Stimulated activated naive CD8-positive, alpha-beta T cell treated with anti-CD3 and anti-CD28 coated beads, Interleukin-15, Interleukin-2, amounts not matched to agents 100 ng/mL and 50 ng/mL, for 24 hours (primary cell): Measurements from ENCODE around the gene HDAC5.

Experiments used
- H3K27ac Mint-ChIP-seq: one replicate; pipeline ENCODE4 v1.8.0; 2021; ENCODE audit warnings: mild to moderate bottlenecking, mixed read lengths
- H3K27me3 Mint-ChIP-seq: one replicate; pipeline ENCODE4 v1.8.0; 2021; ENCODE audit warnings: mixed read lengths
- H3K36me3 Mint-ChIP-seq: one replicate; pipeline ENCODE4 v1.8.0; 2021; ENCODE audit warnings: low read depth, mixed read lengths
- H3K4me1 Mint-ChIP-seq: one replicate; pipeline ENCODE4 v1.8.0; 2021; ENCODE audit warnings: low read depth, mixed read lengths
- H3K4me3 Mint-ChIP-seq: one replicate; pipeline ENCODE4 v1.8.0; 2021; ENCODE audit warnings: mild to moderate bottlenecking, mixed read lengths
- H3K9me3 Mint-ChIP-seq: one replicate; pipeline ENCODE4 v1.8.0; 2021; ENCODE audit warnings: mixed read lengths

Gene HDAC5

DNA sequence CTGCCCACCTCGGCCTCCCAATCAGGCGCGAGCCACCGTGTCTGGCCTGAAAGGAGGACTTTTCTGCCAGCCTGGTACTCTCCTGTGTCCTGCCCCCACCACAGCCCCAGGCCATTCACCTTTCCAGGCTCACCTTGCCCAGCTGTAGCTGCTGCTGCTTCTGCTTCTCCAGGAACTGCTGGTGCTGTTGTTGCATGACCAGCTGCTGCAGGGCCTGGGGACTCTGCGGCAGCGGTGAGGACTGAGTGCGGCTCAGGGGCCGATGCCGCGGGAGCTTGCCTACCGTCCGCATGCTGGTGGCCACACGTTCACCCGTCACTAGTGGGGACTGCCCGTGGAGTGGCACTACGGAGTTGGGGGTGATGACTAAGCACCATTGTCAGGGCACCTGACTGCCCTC lies 35.2 kb downstream of the HDAC5 start:
- Mint-ChIP-seq H3K9me3 (no peaks in the 10 kb centered on the region), H3K27ac (no peak overlapping the region)

GRCh38 chr17:44087319-44087718 lies 36.1 kb downstream of the HDAC5 start:
- Mint-ChIP-seq H3K4me1 (peaks cover 16% of the 10 kb centered on the region), H3K4me3 (no peak overlapping the region), H3K27ac (peak overlapping the region; percentile 1), H3K9me3 (no peaks in the 10 kb centered on the region), H3K36me3 (peaks cover 7% of the 10 kb centered on the region), H3K27me3 (no peaks in the 10 kb centered on the region)

More for the DNA sequence above, 35.2 kb downstream of the HDAC5 start:
- Mint-ChIP-seq H3K4me1 (peaks cover 16% of the 10 kb centered on the region), H3K36me3 (peaks cover 7% of the 10 kb centered on the region), H3K27me3 (no peaks in the 10 kb centered on the region), H3K4me3 (no peak overlapping the region)

GRCh38 chr17:44086364-44087311 lies 36.8 kb downstream of the HDAC5 start:
- no peaks in the 10 kb centered on the region for H3K9me3 Mint-ChIP-seq

DNA sequence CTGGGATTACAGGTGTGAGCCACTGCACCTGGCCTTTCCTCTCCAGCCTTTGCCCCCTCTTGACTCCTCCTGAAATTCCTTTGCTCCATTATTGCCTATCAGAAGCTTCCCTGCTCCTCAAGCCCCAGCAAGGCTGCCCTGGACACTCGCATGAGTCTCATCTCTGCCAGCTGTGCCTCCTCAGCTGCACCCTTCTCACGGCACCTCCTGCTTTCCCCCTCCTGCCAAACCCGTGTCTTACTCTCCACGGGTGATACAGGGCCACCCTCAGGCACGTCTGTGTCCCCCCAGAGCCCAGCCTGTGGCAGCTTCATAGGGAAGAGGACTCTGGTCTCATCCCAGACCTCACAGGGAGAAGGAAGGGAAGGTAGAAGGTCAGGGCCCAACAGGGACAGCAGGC lies 37.5 kb downstream of the HDAC5 start:
- H3K4me1 Mint-ChIP-seq, result peaks cover 18% of the 10 kb centered on the region
- no peaks in the 10 kb centered on the region for H3K27me3 Mint-ChIP-seq
- peaks cover 10% of the 10 kb centered on the region for H3K36me3 Mint-ChIP-seq

More at GRCh38 chr17:44086364-44087311, 36.8 kb downstream of the HDAC5 start:
- peaks cover 10% of the 10 kb centered on the region for H3K36me3 Mint-ChIP-seq
- no peaks in the 10 kb centered on the region for H3K27me3 Mint-ChIP-seq
- peaks cover 16% of the 10 kb centered on the region for H3K4me1 Mint-ChIP-seq
- no peak overlapping the region for H3K27ac Mint-ChIP-seq
- no peak overlapping the region for H3K4me3 Mint-ChIP-seq

DNA sequence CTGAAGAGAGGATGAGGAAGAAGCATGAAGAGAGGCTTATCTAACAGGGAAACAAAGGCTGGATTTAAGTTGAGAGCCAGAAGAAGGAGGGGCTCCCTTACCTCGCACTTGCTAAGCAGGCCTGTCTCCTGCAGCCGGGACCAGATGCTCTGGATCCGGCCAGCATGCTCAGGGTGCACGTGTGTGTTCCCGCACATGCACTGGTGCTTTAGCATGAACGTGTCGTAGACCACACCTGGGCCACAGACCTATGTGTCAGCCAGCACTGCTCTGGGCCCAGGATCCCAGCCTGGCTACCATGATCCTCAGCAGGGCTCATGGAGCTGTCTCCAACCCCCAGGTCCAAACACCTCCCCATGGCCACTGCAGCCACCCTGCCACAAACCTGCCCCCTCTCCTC lies 38.5 kb downstream of the HDAC5 start:
- Mint-ChIP-seq H3K4me1 (peaks cover 19% of the 10 kb centered on the region), H3K27me3 (no peaks in the 10 kb centered on the region), H3K9me3 (no peaks in the 10 kb centered on the region), H3K36me3 (peaks cover 10% of the 10 kb centered on the region), H3K4me3 (no peak overlapping the region), H3K27ac (no peak overlapping the region)

More for the DNA sequence above, 37.5 kb downstream of the HDAC5 start:
- no peak overlapping the region for H3K4me3 Mint-ChIP-seq
- peak overlapping the region; percentile 6 for H3K27ac Mint-ChIP-seq
- no peaks in the 10 kb centered on the region for H3K9me3 Mint-ChIP-seq

DNA sequence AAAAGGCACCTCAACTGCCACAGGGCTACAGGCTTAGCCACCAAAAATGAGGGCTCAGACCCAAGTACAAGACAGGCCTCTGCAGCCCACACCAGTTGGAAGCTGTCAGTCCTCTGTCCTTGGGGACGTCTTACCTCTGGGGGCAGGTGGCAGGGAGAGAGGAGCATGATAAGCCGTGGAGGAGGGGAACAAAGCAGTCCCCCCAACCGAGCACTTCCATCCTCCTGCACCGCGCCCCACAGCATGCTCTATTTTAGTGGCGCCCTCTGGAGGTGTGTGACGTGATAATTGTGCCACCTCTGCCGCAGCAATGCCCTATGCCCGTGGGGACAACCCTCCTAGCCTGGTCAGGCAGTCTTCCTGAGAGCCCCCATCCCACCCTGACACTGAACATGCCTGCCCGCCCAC lies 39.3 kb downstream of the HDAC5 start:
- peaks cover 19% of the 10 kb centered on the region for H3K4me1 Mint-ChIP-seq
- H3K27me3 Mint-ChIP-seq, result no peaks in the 10 kb centered on the region
- peaks cover 11% of the 10 kb centered on the region for H3K36me3 Mint-ChIP-seq
- H3K4me3 Mint-ChIP-seq, result no peak overlapping the region
- H3K9me3 Mint-ChIP-seq, result no peaks in the 10 kb centered on the region
- no peak overlapping the region for H3K27ac Mint-ChIP-seq

DNA sequence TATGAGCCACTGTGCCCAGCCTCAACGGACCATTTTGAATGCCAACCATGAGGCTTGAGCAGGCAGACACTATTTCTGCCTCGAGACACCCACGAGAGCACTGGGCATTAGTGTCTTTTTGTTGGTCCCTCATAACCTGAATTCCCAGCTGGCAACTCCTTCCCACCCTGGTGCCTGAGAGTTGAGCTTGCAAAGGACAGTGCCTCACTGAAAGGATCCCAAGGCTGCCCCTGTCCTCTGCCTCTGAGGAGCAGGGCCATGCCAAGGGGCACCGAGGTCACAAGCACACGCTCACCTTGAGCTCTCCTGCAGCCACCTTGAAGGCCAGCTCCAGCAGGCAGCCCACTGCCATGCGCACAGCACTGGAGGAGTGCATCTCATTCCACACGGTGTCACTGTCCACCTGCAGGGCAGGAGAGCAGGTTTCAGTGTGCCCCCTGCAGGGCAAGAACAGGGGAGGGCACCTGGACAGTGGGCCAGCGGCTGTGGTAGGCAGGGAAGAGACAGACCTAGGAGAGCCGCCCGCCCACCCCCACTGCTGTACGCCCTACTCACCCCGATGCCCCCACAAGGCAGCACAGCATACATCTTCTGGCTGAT lies 40.1 kb downstream of the HDAC5 start:
- no peak overlapping the region for H3K4me3 Mint-ChIP-seq
- peaks cover 10% of the 10 kb centered on the region for H3K36me3 Mint-ChIP-seq
- no peaks in the 10 kb centered on the region for H3K9me3 Mint-ChIP-seq
- no peaks in the 10 kb centered on the region for H3K27me3 Mint-ChIP-seq
- H3K27ac Mint-ChIP-seq, result no peak overlapping the region
- peaks cover 19% of the 10 kb centered on the region for H3K4me1 Mint-ChIP-seq

DNA sequence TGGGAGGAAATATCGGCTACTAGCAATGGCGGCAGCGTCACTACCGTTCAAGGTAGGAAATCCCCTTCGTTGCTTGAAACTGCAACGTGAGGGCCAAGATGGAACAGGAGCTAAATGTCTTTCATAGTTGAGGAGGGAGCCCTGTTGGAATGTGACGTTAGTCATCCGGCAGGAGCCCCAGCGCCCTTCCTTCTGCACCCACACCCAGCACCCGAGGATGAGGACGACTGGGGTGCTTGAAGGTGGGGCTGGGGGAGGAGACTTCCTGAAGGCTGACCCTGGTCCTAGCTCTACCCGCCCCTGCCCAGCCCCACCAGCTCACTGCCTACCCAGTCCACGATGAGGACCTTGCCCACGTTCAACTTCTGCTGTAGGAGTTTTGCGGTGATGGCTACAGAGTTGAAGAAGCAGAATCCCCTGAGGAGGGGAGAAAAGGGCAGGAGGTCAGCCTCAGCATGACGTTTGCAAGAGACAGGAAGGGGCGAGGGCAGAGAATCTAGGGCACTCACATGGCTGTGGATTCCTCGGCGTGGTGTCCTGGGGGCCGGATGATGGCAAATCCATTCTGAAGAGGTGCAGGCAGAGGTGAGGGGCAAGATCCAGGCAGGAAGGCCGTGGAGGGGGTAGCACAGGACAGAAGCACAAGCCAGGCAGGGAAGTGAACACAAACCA lies 41.0 kb downstream of the HDAC5 start:
- H3K4me3 Mint-ChIP-seq, result no peak overlapping the region
- no peaks in the 10 kb centered on the region for H3K9me3 Mint-ChIP-seq
- H3K4me1 Mint-ChIP-seq, result peaks cover 16% of the 10 kb centered on the region
- no peaks in the 10 kb centered on the region for H3K27me3 Mint-ChIP-seq
- peaks cover 10% of the 10 kb centered on the region for H3K36me3 Mint-ChIP-seq
- peak overlapping the region; percentile 71 for H3K27ac Mint-ChIP-seq

DNA sequence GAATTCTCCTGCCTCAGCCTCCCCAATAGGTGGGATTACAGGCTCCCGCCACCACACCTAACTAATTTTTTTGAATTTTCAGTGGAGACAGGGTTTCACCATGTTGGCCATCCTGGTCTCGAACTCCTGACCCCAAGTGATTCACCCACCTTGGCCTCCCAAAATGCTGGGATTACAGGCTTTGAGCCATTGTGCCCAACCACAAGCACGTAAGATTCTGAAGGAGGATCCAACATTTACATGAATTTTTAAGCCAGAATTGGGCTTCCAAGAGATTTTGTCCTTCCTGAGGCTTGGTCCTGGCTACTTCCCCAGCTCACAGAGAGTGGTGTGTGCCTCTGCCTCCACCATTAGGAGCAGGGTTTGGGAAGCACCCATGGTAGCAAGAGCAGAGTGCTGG lies 41.8 kb downstream of the HDAC5 start:
- H3K9me3 Mint-ChIP-seq, result no peaks in the 10 kb centered on the region
- no peak overlapping the region for H3K4me3 Mint-ChIP-seq
- peak overlapping the region; percentile 71 for H3K27ac Mint-ChIP-seq
- H3K4me1 Mint-ChIP-seq, result peaks cover 9% of the 10 kb centered on the region
- H3K36me3 Mint-ChIP-seq, result peaks cover 11% of the 10 kb centered on the region
- H3K27me3 Mint-ChIP-seq, result no peaks in the 10 kb centered on the region

- Mint-ChIP-seq H3K27ac (peak overlapping the region; percentile 59), H3K27me3 (no peaks in the 10 kb centered on the region), H3K36me3 (peaks cover 17% of the 10 kb centered on the region), H3K4me3 (no peak overlapping the region), H3K9me3 (no peaks in the 10 kb centered on the region), H3K4me1 (peaks cover 3% of the 10 kb centered on the region)
Observed at GRCh38 chr17:44079877-44080821, 43.3 kb downstream of the HDAC5 start.

GRCh38 chr17:44078412-44078811 lies 45.0 kb downstream of the HDAC5 start:
- Mint-ChIP-seq H3K9me3 (no peaks in the 10 kb centered on the region), H3K36me3 (peaks cover 17% of the 10 kb centered on the region), H3K27me3 (no peaks in the 10 kb centered on the region), H3K4me3 (no peak overlapping the region), H3K4me1 (peaks cover 3% of the 10 kb centered on the region), H3K27ac (no peak overlapping the region)

GRCh38 chr17:44077595-44077909 lies 45.9 kb downstream of the HDAC5 start:
- Mint-ChIP-seq H3K27ac (peak overlapping the region; percentile 49), H3K9me3 (no peaks in the 10 kb centered on the region), H3K4me3 (no peak overlapping the region), H3K36me3 (peaks cover 17% of the 10 kb centered on the region), H3K27me3 (no peaks in the 10 kb centered on the region), H3K4me1 (peaks cover 3% of the 10 kb centered on the region)

DNA sequence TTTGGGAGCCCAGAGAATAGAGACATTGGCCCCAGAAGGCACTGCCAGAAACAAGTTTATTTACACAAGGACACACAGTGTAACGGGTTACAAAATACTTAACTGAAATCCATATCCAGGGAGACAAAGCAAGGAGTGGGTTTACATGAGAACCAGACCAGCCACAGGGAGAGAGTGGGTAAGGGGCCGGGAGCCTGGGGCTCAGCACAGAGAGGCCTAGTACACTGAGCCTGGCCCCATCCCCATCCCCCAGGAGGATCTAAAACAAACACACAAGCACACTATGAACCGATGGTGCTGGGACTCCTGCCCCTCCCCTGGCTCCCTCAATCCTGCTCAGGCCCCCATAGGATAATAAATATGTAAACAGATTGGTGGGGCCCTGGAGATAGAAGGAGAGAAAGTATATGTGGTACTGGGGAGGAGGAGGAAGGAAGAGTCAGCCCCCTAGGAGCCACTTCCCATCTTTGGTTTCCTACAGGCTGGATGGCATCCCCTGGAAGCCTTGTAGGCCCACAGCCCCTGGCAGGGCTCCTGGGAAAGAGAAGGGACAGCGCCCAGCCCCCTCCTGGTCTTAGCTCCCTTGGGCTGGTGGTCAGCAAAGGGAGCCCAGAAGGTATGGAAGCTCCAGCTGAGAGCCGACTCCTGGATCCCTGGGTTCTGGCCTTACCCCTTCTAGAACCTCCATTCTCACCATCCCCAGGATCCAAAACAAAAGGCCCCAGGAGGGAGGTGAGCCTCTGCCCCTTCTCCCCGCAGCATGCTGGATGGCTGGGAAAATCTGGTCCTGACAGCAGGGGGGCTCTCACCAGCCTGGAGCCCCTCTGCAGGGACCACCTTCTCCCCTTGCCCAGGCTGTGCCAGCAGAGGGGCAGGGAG lies 46.5 kb downstream of the HDAC5 start:
- Mint-ChIP-seq H3K4me1 (peaks cover 6% of the 10 kb centered on the region), H3K9me3 (no peaks in the 10 kb centered on the region), H3K4me3 (no peak overlapping the region), H3K36me3 (peaks cover 15% of the 10 kb centered on the region), H3K27me3 (no peaks in the 10 kb centered on the region), H3K27ac (no peak overlapping the region)
